Activated naive CD8-positive, alpha-beta T cell treated with anti-CD3 and anti-CD28 coated beads for 36 hours (primary cell): ENCODE measurements around the gene SLC12A8. TPM values are rescaled to one million over a fixed set of nuclear protein-coding genes. Genes with fewer than 3 reads are reported as not detected.

Experiments
- DNase-seq: peaks from one replicate; pipeline ENCODE4 v3.0.0; 2021
- H3K27ac Mint-ChIP-seq: one replicate; pipeline ENCODE4 v1.8.0; 2022; ENCODE audit warnings: mild to moderate bottlenecking, moderate library complexity, mixed read lengths
- H3K27me3 Mint-ChIP-seq: one replicate; pipeline ENCODE4 v1.8.0; 2022; ENCODE audit warnings: mild to moderate bottlenecking, mixed read lengths
- H3K36me3 Mint-ChIP-seq: one replicate; pipeline ENCODE4 v1.8.0; 2021; ENCODE audit warnings: mild to moderate bottlenecking, mixed read lengths
- H3K4me1 Mint-ChIP-seq: one replicate; pipeline ENCODE4 v1.8.0; 2021; ENCODE audit warnings: mixed read lengths
- H3K4me3 Mint-ChIP-seq: one replicate; pipeline ENCODE4 v1.8.0; 2022; ENCODE audit warnings: mild to moderate bottlenecking, moderate library complexity, mixed read lengths
- H3K9me3 Mint-ChIP-seq: one replicate; pipeline ENCODE4 v1.8.0; 2022; ENCODE audit warnings: mixed read lengths
- total RNA-seq, 2 experiments: library from RNA; stranded (reverse); gene quantifications; one replicate each; pipeline ENCODE4 v1.2.3, GENCODE V29; 2021

SLC12A8 gene
- total RNA-seq, 2 experiments from 2014 or later, result 1.8 to 1.9 TPM

DNA sequence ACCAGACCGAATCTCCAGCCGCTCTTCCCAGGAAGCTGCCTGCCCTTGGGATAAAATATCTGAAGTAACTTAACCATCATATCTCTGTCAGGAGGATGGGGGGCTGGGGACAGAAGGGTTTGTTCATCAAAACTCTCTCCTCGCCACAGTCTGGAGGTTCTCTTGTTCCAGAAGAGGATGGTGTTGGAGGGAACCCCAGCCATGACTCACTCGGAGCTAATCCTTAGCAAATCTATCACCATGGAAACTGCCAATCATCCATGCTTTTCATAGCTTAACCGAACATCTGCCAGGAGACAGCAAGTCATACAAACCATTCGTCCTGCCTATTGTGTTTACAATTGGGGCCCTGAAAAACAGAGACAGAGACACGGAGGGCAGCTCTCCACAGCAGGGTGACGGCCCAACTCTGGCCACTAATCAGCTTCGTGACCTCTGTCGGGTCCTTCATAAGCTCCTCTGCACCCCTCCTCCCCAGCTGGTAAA, 83.0 kb downstream of the SLC12A8 start:
- Mint-ChIP-seq H3K9me3 (no peaks in the 10 kb centered on the region), H3K36me3 (no peaks in the 10 kb centered on the region), H3K27ac (no peak overlapping the region), H3K4me3 (no peak overlapping the region), H3K4me1 (peaks cover 17% of the 10 kb centered on the region), H3K27me3 (no peaks in the 10 kb centered on the region)
- DNase-seq, result no peak

DNA sequence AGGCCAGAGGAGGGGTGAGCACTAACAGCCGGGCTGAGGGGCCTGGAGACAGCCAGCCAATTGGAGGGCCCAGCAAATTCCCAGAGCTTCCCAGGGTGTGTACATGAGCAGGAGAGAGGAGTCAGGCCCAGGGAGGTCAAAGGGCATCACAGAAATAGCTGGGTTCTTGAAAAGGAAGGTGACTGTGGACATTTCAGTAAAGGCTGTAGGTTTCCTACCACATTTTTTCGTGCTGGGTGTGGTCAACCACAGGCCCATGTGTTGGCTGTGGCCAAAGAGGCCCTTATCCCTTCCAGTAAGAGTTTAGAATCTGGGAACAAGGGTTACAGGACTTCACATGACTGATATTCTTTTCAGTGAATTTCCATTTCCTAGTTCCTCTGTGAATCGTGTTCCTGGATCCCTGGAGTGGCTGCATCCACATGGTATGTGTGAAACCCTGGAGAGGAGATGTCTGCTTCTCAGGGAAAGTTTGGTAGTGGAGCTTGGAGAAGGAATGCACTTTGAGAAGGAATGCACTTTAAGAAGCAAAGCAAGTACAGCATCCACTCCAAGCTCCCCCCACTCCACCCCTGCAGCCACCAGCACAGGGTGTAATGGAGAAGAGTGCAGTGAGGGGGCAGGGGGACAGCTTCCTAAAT, 83.6 kb downstream of the SLC12A8 start:
- Mint-ChIP-seq H3K4me1 (peaks cover 18% of the 10 kb centered on the region), H3K9me3 (no peaks in the 10 kb centered on the region), H3K36me3 (no peaks in the 10 kb centered on the region), H3K27me3 (no peaks in the 10 kb centered on the region), H3K4me3 (no peak overlapping the region), H3K27ac (no peak overlapping the region)
- DNase-seq, result no peak

DNA sequence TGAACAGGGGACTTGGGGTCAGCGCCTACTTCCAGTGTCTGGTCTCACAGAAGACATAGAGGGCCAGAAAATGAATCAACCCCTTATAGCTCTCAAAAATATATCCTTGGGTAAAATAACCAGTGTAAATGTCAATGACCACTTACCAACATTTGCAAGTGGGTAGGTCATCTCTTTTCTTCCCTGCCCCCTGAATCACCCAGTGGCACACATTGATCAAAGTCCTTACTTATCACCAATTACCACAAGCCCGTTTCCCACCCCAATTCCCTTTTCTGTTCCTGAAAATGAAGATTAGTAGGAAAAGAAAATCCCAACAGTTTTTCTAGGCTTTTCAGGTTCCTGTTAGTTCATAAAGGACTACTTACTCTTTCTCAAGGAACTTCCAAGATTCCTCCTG, 86.2 kb downstream of the SLC12A8 start:
- Mint-ChIP-seq H3K36me3 (no peaks in the 10 kb centered on the region), H3K4me3 (no peak overlapping the region), H3K27me3 (no peaks in the 10 kb centered on the region), H3K4me1 (peaks cover 33% of the 10 kb centered on the region), H3K9me3 (no peaks in the 10 kb centered on the region), H3K27ac (peak overlapping the region; percentile 74)
- DNase-seq, result no peak

DNA sequence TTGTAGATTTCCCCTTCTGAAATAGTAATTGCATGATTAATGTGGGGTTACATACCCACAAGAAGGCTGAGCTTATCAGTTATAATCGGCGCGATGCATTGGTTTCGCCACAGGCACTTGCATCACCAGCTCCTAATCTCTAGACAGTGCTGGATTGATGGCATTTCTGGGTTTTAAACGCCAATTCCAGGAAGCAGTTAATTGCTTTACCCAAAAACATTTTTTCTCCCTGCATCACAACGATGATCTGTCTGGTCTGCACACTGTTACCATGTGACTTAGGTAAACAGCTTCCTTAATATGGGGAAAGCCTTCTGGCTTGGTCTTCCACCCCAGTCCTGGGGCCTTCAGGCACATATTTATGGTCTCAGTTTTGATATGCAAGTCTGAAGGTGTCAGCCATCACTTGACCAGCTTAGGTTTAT, 86.7 kb downstream of the SLC12A8 start:
- no peak overlapping the region for H3K4me3 Mint-ChIP-seq
- H3K27me3 Mint-ChIP-seq, result no peaks in the 10 kb centered on the region
- DNase-seq, result peak; percentile 43
- H3K27ac Mint-ChIP-seq, result peak overlapping the region; percentile 74
- peaks cover 37% of the 10 kb centered on the region for H3K4me1 Mint-ChIP-seq
- H3K9me3 Mint-ChIP-seq, result no peaks in the 10 kb centered on the region
- H3K36me3 Mint-ChIP-seq, result no peaks in the 10 kb centered on the region

DNA sequence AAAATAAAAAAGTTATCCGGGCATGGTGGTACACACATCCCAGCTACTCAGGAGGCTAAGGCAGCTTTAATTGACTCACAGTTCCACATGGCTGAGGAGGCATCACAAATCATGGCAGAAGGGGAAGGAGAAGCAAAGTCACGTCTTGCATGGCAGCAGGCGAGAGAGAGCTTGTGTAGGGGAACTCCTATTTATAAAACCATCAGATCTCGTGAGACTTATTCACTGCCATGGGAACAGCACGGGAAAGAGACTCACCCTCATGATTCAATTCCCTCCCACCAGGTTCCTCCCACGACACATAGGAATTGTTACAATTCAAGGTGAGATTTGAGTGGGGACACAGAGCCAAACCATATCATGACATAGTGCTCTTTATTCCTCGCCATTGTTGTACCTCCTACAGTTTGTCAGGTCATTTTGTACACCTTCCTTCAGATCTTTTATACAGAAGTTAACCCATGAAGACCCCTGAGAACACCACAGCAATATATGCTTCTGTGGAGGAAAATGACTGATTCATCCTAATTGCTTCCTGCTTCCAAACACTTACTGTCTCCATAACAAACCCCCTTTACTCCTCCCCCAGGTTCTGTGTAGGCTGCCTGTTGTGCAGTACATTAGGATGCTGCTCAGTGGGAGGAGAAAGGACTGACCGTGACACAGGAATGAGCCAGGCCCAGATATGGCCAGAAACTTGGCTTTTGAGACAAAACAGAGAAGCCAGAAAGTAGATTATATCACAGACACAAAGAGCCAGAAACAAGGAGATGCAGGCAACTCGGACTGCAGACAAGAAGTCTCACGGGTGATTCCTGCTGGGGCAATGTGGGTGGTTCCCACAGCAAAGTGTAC, 88.9 kb downstream of the SLC12A8 start:
- H3K9me3 Mint-ChIP-seq, result no peaks in the 10 kb centered on the region
- H3K27ac Mint-ChIP-seq, result no peak overlapping the region
- H3K4me3 Mint-ChIP-seq, result no peak overlapping the region

DNA sequence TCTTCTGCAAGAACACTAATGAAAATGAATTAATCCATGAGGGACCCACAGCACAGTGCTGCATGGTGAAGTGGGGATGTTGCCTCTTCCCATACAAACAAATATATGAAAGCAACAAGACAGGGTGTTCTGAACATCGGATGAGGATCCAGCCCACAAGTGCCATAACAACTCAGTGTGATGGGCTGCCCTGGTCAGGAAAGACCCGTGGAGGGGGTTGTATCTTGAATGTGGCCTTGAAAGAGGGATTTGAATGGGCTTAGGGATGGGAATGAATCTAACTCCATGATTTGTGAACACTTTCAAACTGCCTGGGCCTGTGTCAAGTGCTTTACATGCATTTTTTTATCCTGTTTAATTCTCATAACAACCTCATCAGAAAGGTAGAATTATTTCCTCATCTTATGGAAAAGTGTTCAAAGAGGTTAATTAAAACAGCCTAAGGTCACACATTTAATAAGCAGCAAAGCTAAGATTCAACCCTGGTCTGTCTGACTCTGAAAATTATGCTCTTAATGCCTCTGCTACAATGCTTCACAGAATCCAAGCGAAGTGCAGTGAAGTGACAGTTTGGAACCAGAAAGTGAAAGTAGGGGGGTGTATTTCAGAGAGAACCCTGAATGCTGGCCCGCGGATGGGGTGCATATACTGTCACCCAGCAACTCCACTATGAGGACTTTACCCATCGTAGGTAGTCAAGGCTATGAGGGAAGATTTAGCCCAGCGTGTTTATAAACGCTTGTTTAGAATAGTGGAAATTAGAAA, 91.1 kb downstream of the SLC12A8 start:
- no peaks in the 10 kb centered on the region for H3K9me3 Mint-ChIP-seq
- no peaks in the 10 kb centered on the region for H3K27me3 Mint-ChIP-seq
- H3K27ac Mint-ChIP-seq, result peak overlapping the region; percentile 61
- H3K4me1 Mint-ChIP-seq, result peaks cover 59% of the 10 kb centered on the region
- H3K4me3 Mint-ChIP-seq, result peak overlapping the region; percentile 9
- no peaks in the 10 kb centered on the region for H3K36me3 Mint-ChIP-seq
- peak; percentile 55 for DNase-seq

More for the DNA sequence above, 88.9 kb downstream of the SLC12A8 start:
- peaks cover 55% of the 10 kb centered on the region for H3K4me1 Mint-ChIP-seq
- no peaks in the 10 kb centered on the region for H3K36me3 Mint-ChIP-seq
- DNase-seq, result no peak
- no peaks in the 10 kb centered on the region for H3K27me3 Mint-ChIP-seq

DNA sequence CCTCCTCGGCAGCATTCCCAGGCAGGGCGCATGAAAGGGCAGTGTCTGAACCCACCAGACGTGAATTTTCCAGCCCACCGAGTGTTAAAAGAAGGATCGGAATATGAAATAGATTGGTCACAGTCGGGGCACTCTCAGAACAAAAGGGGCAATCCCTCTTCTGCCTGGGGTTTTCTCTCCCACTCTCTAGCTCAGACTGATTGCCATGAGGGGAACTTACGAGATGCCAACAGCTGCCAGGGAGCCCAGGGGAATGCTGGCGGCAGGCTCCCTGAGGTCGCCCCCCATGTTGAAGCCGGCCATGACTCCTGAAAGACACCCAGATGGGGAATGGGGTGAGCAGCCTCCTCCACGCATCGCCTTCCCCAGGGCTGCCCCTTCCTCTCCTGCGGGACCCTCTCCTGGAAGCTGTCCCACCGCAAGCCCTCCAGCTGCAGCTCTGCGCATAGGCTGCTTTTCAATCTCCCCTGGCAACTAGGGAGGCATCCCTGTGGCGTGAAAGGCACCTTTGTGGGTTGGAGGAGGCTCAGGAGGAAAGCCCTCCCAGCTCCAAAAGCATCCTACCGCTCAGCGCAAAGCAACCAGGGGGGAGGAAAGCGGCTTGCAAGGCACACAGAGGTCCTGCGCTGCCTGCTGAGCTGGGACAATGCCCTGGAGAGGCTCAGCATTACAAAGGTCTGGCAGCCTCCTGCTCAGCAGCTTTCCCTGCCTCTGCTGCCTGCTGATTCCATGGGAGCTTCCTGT, 92.0 kb downstream of the SLC12A8 start:
- H3K4me1 Mint-ChIP-seq, result peaks cover 58% of the 10 kb centered on the region
- peak overlapping the region; percentile 88 for H3K27ac Mint-ChIP-seq

DNA sequence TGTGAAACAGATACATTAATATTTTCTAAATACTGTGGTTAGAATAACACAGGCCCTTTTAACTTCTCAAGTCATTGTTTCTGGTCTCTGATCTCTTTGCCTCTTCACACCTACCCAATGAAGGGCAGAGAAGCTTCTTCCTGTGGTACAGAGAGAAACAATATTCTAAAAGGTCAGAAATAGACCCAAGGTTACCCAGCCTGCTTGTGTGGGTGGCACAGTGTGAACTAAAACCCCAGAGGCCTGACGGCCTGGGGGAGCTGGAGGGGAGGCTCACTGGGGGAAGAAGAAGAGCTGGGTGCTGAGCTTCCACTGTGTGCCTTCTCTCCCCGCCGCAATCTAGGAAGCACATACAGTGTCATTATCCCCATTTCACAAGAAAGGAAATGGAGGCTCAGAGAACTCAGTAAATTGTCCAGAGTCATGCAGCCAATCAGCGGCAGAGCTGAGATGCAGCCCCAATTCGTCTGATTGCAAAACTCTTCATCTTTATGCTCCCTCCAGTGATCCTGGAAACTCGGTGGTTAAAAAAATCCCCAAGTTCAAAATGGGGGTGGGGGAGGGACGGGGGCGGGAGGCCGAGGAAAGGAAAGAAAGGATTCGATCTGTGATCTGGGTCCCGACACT, 92.7 kb downstream of the SLC12A8 start:
- Mint-ChIP-seq H3K9me3 (no peaks in the 10 kb centered on the region), H3K4me3 (peak overlapping the region; percentile 36), H3K4me1 (peaks cover 56% of the 10 kb centered on the region), H3K36me3 (no peaks in the 10 kb centered on the region), H3K27ac (peak overlapping the region; percentile 88), H3K27me3 (no peaks in the 10 kb centered on the region)
- DNase-seq, result peak; percentile 70

More for the DNA sequence above, 92.0 kb downstream of the SLC12A8 start:
- Mint-ChIP-seq H3K4me3 (no peak overlapping the region), H3K36me3 (no peaks in the 10 kb centered on the region), H3K27me3 (no peaks in the 10 kb centered on the region), H3K9me3 (no peaks in the 10 kb centered on the region)
- DNase-seq, result no peak

DNA sequence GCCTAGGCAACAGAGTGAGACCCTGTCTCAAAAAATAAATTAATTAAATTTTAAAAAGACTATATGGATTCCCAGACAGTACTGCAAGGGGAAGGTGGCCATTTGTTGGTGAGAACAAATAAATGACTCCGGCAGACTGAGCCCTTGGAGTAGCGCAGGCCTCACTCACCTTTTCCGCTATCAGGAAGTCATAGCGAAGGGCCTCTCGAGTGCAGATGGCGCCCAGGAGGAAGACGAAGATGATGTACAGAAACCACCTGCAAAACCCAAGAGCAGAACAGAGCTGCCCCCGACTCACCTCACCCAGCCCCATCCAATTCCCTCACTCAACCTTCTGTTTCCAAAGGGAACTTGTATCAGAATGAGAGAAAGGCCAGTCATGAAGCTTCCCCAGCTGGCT, 93.9 kb downstream of the SLC12A8 start:
- no peak for DNase-seq
- H3K27me3 Mint-ChIP-seq, result no peaks in the 10 kb centered on the region
- peak overlapping the region; percentile 17 for H3K27ac Mint-ChIP-seq
- H3K9me3 Mint-ChIP-seq, result no peaks in the 10 kb centered on the region
- peaks cover 52% of the 10 kb centered on the region for H3K4me1 Mint-ChIP-seq
- no peaks in the 10 kb centered on the region for H3K36me3 Mint-ChIP-seq
- no peak overlapping the region for H3K4me3 Mint-ChIP-seq

DNA sequence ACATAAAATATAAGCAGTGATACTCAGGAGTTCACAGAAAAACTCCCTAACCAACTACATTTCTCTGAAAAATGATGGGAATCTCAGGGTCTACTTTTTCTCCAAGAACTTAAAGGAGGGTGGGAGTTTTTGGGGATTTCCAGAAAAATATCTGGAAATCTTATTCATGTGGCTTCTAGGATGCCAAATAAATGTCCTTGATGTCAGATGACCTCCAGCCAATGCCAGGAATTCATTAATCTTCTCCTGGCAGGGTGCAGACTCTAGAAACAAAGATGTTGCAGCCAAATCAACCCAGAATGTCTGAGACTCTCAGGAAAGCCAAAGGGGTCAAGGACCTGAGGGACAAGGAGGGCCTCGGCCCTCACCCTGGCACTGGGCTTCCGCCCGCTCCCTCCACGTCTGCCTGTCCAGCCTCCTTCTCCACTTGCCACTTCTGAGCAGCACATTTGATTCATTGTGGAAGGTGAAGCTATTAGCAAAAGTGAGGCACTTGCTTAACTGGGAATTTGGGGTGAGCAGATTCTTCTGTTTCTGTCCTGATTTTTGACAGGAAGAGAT, 94.8 kb downstream of the SLC12A8 start:
- H3K27me3 Mint-ChIP-seq, result no peaks in the 10 kb centered on the region
- H3K4me3 Mint-ChIP-seq, result no peak overlapping the region
- no peak for DNase-seq
- peaks cover 49% of the 10 kb centered on the region for H3K4me1 Mint-ChIP-seq
- H3K27ac Mint-ChIP-seq, result no peak overlapping the region
- no peaks in the 10 kb centered on the region for H3K9me3 Mint-ChIP-seq
- H3K36me3 Mint-ChIP-seq, result no peaks in the 10 kb centered on the region

DNA sequence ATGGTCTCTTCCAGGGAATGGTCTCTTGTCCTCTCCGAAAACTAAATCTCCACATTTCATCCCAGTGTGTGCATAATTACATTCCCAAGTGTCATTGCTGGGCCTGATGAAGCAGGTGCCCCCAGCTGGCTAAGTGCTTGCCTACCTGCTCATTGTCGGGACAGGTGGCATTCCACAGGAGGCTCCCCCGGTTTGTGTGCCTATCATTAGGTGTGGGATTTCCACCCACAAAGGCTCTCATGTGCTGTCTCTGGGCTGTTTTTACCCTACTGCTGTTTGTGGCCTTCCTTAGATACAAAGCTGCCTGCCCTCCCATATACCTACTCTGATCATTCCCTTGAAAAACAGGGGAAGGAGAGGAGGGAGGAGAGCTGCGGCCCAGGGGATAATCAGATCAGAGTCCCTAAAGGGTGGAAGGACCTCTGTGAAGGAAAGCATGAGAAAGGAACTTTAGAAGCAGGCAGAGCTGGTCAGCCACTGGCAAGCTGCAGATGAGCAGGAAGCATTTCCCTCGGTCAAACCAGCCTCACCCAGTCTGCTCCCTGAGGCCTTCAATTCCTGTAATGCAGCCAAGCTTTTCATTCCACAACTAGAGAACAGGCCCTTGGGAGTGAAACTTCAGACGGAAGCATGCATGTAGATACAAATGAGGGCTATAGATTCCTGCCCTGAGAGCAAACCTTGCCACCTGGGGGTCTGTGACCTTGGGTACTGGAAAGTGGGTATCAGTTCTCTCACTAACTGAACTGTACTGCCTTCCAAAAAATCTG, 96.1 kb downstream of the SLC12A8 start:
- Mint-ChIP-seq H3K4me3 (no peak overlapping the region), H3K9me3 (no peaks in the 10 kb centered on the region), H3K4me1 (peaks cover 38% of the 10 kb centered on the region), H3K27me3 (no peaks in the 10 kb centered on the region), H3K36me3 (no peaks in the 10 kb centered on the region), H3K27ac (no peak overlapping the region)
- no peak for DNase-seq

DNA sequence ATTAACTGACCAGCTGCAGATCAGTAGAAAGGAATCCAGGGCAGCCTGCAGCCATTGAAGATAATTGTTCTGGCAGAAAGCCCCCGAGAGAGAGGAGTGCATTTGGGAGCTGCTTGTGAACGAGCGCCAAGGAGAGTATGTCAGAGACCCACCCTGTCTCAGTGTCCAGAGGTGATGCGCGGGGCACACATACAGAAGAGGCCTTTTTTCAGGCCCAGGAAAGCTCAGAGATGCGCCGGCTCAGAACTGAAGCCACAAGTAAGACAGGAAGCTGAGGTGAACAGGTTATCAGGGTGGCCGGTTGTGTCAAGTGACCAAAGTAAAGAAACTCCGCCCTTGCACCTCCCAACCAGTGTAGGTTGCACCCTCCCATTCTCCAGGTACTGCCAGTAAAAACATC, 96.9 kb downstream of the SLC12A8 start:
- H3K27ac Mint-ChIP-seq, result no peak overlapping the region
- no peak for DNase-seq
- no peaks in the 10 kb centered on the region for H3K27me3 Mint-ChIP-seq
- no peak overlapping the region for H3K4me3 Mint-ChIP-seq
- H3K9me3 Mint-ChIP-seq, result no peaks in the 10 kb centered on the region
- no peaks in the 10 kb centered on the region for H3K36me3 Mint-ChIP-seq
- H3K4me1 Mint-ChIP-seq, result peaks cover 37% of the 10 kb centered on the region

DNA sequence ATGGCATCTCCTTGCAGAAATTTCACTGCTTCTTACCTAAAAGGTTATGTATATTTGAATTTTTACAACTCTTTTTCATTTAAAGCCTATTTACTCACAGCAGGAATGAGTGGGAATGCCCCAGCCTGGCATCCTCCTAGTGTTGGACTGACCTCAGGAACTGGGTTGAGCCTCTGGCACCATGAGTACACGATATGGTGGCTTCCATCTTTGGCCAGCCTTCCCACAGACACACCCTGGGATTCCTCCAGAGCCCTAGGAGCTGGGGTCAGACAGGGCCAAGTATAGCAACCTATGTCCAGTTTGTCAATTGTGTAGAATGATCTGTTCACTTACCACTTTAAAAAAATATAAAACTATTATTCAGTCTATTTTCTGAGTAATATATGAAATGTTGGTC, 99.6 kb downstream of the SLC12A8 start:
- Mint-ChIP-seq H3K4me1 (peaks cover 34% of the 10 kb centered on the region), H3K27ac (no peak overlapping the region), H3K4me3 (no peak overlapping the region), H3K9me3 (no peaks in the 10 kb centered on the region), H3K27me3 (no peaks in the 10 kb centered on the region), H3K36me3 (peaks cover 2% of the 10 kb centered on the region)
- DNase-seq, result no peak
